ENCODE results near the gene MUC5AC. TPM values are rescaled to one million over a fixed set of nuclear protein-coding genes. Genes with fewer than 3 reads are reported as not detected.
"Not testable (repeated sequence)": the region's sequence is repeated elsewhere in the genome, so short reads cannot be mapped to it uniquely, and the experiment has no call there.

Gene MUC5AC
- total RNA-seq, 1 donor from 2014 or later = not detected

- no peaks in the 10 kb centered on the region for H3K4me1 Mint-ChIP-seq (ENCODE audit: unreplicated experiment)
- no peak overlapping the region for H3K27ac Mint-ChIP-seq (ENCODE audit: unreplicated experiment)
- TF ChIP-seq, protein P1, sequence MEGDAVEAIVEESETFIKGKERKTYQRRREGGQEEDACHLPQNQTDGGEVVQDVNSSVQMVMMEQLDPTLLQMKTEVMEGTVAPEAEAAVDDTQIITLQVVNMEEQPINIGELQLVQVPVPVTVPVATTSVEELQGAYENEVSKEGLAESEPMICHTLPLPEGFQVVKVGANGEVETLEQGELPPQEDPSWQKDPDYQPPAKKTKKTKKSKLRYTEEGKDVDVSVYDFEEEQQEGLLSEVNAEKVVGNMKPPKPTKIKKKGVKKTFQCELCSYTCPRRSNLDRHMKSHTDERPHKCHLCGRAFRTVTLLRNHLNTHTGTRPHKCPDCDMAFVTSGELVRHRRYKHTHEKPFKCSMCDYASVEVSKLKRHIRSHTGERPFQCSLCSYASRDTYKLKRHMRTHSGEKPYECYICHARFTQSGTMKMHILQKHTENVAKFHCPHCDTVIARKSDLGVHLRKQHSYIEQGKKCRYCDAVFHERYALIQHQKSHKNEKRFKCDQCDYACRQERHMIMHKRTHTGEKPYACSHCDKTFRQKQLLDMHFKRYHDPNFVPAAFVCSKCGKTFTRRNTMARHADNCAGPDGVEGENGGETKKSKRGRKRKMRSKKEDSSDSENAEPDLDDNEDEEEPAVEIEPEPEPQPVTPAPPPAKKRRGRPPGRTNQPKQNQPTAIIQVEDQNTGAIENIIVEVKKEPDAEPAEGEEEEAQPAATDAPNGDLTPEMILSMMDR (IDR thresholded peaks at IDR 0.05) = no peak
- no peak for DNase-seq (ENCODE audit: extremely low spot score, unreplicated experiment)
- no peak overlapping the region for H3K4me3 Mint-ChIP-seq (ENCODE audit: unreplicated experiment)
- H3K36me3 Mint-ChIP-seq (ENCODE audit: unreplicated experiment) = no peaks in the 10 kb centered on the region
- no peaks in the 10 kb centered on the region for H3K9me3 Mint-ChIP-seq (ENCODE audit: unreplicated experiment)
- H3K27me3 Mint-ChIP-seq (ENCODE audit: unreplicated experiment) = no peaks in the 10 kb centered on the region
Measured at GRCh38 chr11:1163321-1163910, 5.7 kb downstream of the MUC5AC start.

DNA sequence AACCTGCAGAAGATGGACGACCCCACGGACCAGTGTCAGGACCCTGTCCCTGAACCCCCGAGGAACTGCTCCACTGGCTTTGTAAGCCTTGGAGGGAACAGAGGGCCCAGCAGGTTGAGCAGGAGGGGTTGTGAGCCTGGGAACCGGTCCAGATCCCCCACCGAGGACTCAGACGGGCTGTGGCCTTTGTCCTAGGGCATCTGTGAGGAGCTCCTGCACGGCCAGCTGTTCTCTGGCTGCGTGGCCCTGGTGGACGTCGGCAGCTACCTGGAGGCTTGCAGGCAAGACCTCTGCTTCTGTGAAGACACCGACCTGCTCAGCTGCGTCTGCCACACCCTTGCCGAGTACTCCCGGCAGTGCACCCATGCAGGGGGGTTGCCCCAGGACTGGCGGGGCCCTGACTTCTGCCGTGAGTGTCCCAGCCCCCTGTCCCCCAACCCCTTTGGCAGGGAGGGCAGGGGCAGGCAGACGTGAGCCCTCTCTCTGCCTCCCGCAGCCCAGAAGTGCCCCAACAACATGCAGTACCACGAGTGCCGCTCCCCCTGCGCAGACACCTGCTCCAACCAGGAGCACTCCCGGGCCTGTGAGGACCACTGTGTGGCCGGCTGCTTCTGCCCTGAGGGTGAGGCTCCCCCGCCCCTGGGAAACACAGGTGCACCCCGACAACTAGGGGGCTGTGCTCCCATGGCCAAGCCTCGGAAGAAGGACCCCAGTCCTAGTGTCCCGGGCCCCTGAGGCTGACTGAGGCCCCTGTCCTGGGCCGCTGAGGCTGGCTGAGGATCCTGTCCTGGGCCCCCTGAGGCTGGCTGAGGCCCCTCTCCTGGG is 6.4 kb downstream of the MUC5AC start:
- TF ChIP-seq, protein P1 (IDR thresholded peaks at IDR 0.05) = no peak
- Mint-ChIP-seq H3K9me3 (ENCODE audit: unreplicated experiment) (no peaks in the 10 kb centered on the region), H3K27ac (ENCODE audit: unreplicated experiment) (no peak overlapping the region), H3K4me1 (ENCODE audit: unreplicated experiment) (no peaks in the 10 kb centered on the region), H3K36me3 (ENCODE audit: unreplicated experiment) (no peaks in the 10 kb centered on the region), H3K27me3 (ENCODE audit: unreplicated experiment) (no peaks in the 10 kb centered on the region), H3K4me3 (ENCODE audit: unreplicated experiment) (no peak overlapping the region)
- no peak for DNase-seq (ENCODE audit: extremely low spot score, unreplicated experiment)

DNA sequence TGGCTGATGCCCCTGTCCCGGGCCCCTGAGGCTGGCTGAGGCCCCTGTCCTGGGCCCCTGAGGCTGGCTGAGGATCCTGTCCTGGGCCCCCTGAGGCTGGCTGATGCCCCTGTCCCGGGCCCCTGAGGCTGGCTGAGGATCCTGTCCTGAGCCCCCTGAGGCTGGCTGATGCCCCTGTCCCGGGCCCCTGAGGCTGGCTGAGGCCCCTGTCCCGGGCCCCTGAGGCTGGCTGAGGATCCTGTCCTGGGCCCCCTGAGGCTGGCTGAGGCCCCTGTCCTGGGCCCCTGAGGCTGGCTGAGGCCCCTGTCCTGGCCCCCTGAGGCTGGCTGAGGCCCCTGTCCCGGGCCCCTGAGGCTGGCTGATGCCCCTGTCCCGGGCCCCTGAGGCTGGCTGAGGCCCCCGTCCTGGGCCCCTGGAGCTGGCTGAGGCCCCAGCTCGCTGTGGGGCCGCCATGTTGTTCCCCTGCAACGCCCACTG is 7.1 kb downstream of the MUC5AC start:
- H3K9me3 Mint-ChIP-seq (ENCODE audit: unreplicated experiment); H3K36me3 Mint-ChIP-seq (ENCODE audit: unreplicated experiment); H3K27ac Mint-ChIP-seq (ENCODE audit: unreplicated experiment); H3K4me1 Mint-ChIP-seq (ENCODE audit: unreplicated experiment); H3K27me3 Mint-ChIP-seq (ENCODE audit: unreplicated experiment); DNase-seq (ENCODE audit: extremely low spot score, unreplicated experiment); H3K4me3 Mint-ChIP-seq (ENCODE audit: unreplicated experiment): not testable (repeated sequence)

- no peaks in the 10 kb centered on the region for H3K27me3 Mint-ChIP-seq (ENCODE audit: unreplicated experiment)
- H3K4me3 Mint-ChIP-seq (ENCODE audit: unreplicated experiment) = no peak overlapping the region
- no peaks in the 10 kb centered on the region for H3K4me1 Mint-ChIP-seq (ENCODE audit: unreplicated experiment)
- no peaks in the 10 kb centered on the region for H3K36me3 Mint-ChIP-seq (ENCODE audit: unreplicated experiment)
- H3K27ac Mint-ChIP-seq (ENCODE audit: unreplicated experiment) = no peak overlapping the region
- no peaks in the 10 kb centered on the region for H3K9me3 Mint-ChIP-seq (ENCODE audit: unreplicated experiment)
- no peak for DNase-seq (ENCODE audit: extremely low spot score, unreplicated experiment)
- TF ChIP-seq, protein P1 (IDR thresholded peaks at IDR 0.05) = no peak
Measured at GRCh38 chr11:1165256-1166041, 7.7 kb downstream of the MUC5AC start.

GRCh38 chr11:1167256-1167655 is 9.5 kb downstream of the MUC5AC start:
- H3K9me3 Mint-ChIP-seq (ENCODE audit: unreplicated experiment) = no peaks in the 10 kb centered on the region
- H3K4me1 Mint-ChIP-seq (ENCODE audit: unreplicated experiment) = no peaks in the 10 kb centered on the region
- DNase-seq (ENCODE audit: extremely low spot score, unreplicated experiment) = no peak
- no peak overlapping the region for H3K27ac Mint-ChIP-seq (ENCODE audit: unreplicated experiment)
- no peaks in the 10 kb centered on the region for H3K27me3 Mint-ChIP-seq (ENCODE audit: unreplicated experiment)
- H3K4me3 Mint-ChIP-seq (ENCODE audit: unreplicated experiment) = no peak overlapping the region
- no peaks in the 10 kb centered on the region for H3K36me3 Mint-ChIP-seq (ENCODE audit: unreplicated experiment)
- TF ChIP-seq, protein P1 (IDR thresholded peaks at IDR 0.05) = no peak
